Mucosa of rectum (tissue), 2 donors: Measurements from ENCODE around the gene HMGN3.
A peak's percentile ranks its signal among the peaks of the same experiment; 100 is the strongest.

Experiments used
- H3K27ac ChIP-seq, 2 donors: one replicate each; pipeline ENCODE4 v1.7.0; 2013; ENCODE audit warnings: inconsistent platforms in 2 of 2, low read depth in 2 of 2, low read length in 2 of 2
- H3K27me3 ChIP-seq, 2 donors: one replicate each; pipeline ENCODE4 v1.7.0; 2013; ENCODE audit warnings: low read length in 2 of 2; ENCODE audit not compliant: control insufficient read depth in 2 of 2, insufficient read depth in 2 of 2
- H3K36me3 ChIP-seq, 2 donors: one replicate each; pipeline ENCODE4 v1.7.0; 2013; ENCODE audit warnings: low read length in 2 of 2; ENCODE audit not compliant: control insufficient read depth in 2 of 2, insufficient read depth in 2 of 2
- H3K4me1 ChIP-seq, 2 donors: one replicate each; pipeline ENCODE4 v1.7.0; 2013; ENCODE audit warnings: low read length in 2 of 2, mild to moderate bottlenecking in 1 of 2; ENCODE audit not compliant: control insufficient read depth in 2 of 2, insufficient read depth in 2 of 2
- H3K4me3 ChIP-seq, 2 donors: one replicate each; pipeline ENCODE4 v1.7.0; 2013; ENCODE audit warnings: low read length in 2 of 2
- H3K9ac ChIP-seq, 2 donors: one replicate each; pipeline ENCODE4 v1.7.0; 2013; ENCODE audit warnings: low read length in 2 of 2, low read depth in 1 of 2, mild to moderate bottlenecking in 1 of 2
- H3K9me3 ChIP-seq, 2 donors: one replicate each; pipeline ENCODE4 v1.7.0; 2013; ENCODE audit warnings: low read length in 2 of 2; ENCODE audit not compliant: control insufficient read depth in 2 of 2
- donor health status: healthy.
- donor health status: Normal muscosa, but diverticular disease.

Gene HMGN3

GRCh38 chr6:79234150-79235022, at the start of gene HMGN3:
Gene HMGN3, minus strand, starts transcription at chr6:79234682.
- H3K27ac ChIP-seq: peak within 1 kb of the TSS; percentile 88 to 90
- H3K9me3 ChIP-seq: no peaks in the 10 kb centered on the region
- H3K4me1 ChIP-seq: no peaks in the 10 kb centered on the region
- peak within 1 kb of the TSS; percentile 84 to 89 for H3K9ac ChIP-seq
- peak within 1 kb of the TSS; percentile 76 to 93 for H3K4me3 ChIP-seq
- H3K36me3 ChIP-seq: no peaks in the 10 kb centered on the region
- H3K27me3 ChIP-seq: no peaks in the 10 kb centered on the region

- Histone ChIP-seq H3K4me3 (no peak overlapping the region), H3K27me3 (no peaks in the 10 kb centered on the region), H3K9me3 (no peaks in the 10 kb centered on the region), H3K9ac (no peak overlapping the region), H3K36me3 (no peaks in the 10 kb centered on the region), H3K27ac (no peak overlapping the region), H3K4me1 (no peaks in the 10 kb centered on the region)
Measured at GRCh38 chr6:79280756-79281155, 46.3 kb upstream of the HMGN3 start.

GRCh38 chr6:79277109-79277508, 42.6 kb upstream of the HMGN3 start:
- H3K27ac ChIP-seq: no peak overlapping the region
- no peaks in the 10 kb centered on the region for H3K27me3 ChIP-seq
- H3K4me1 ChIP-seq: no peaks in the 10 kb centered on the region
- no peak overlapping the region for H3K4me3 ChIP-seq
- H3K9ac ChIP-seq: no peak overlapping the region
- H3K36me3 ChIP-seq: no peaks in the 10 kb centered on the region
- H3K9me3 ChIP-seq: no peaks in the 10 kb centered on the region

- Histone ChIP-seq H3K27me3 (no peaks in the 10 kb centered on the region), H3K27ac (no peak overlapping the region), H3K9ac (no peak overlapping the region), H3K4me3 (no peak overlapping the region), H3K36me3 (no peaks in the 10 kb centered on the region), H3K4me1 (no peaks in the 10 kb centered on the region), H3K9me3 (no peaks in the 10 kb centered on the region)
Measured at GRCh38 chr6:79269877-79270276, 35.4 kb upstream of the HMGN3 start.

GRCh38 chr6:79267128-79267527, 32.6 kb upstream of the HMGN3 start:
- H3K36me3 ChIP-seq: no peaks in the 10 kb centered on the region
- no peaks in the 10 kb centered on the region for H3K9me3 ChIP-seq
- no peak overlapping the region for H3K9ac ChIP-seq
- no peak overlapping the region for H3K4me3 ChIP-seq
- no peak overlapping the region for H3K27ac ChIP-seq
- no peaks in the 10 kb centered on the region for H3K27me3 ChIP-seq
- H3K4me1 ChIP-seq: no peaks in the 10 kb centered on the region

- Histone ChIP-seq H3K27me3 (no peaks in the 10 kb centered on the region), H3K4me1 (no peaks in the 10 kb centered on the region), H3K36me3 (no peaks in the 10 kb centered on the region), H3K9ac (no peak overlapping the region), H3K4me3 (no peak overlapping the region), H3K27ac (no peak overlapping the region), H3K9me3 (no peaks in the 10 kb centered on the region)
Measured at GRCh38 chr6:79266051-79266450, 31.6 kb upstream of the HMGN3 start.

- H3K27me3 ChIP-seq: no peaks in the 10 kb centered on the region
- H3K4me1 ChIP-seq: no peaks in the 10 kb centered on the region
- no peak overlapping the region for H3K9ac ChIP-seq
- H3K9me3 ChIP-seq: no peaks in the 10 kb centered on the region
- no peaks in the 10 kb centered on the region for H3K36me3 ChIP-seq
- no peak overlapping the region for H3K4me3 ChIP-seq
- no peak overlapping the region for H3K27ac ChIP-seq
Measured at GRCh38 chr6:79263359-79263758, 28.9 kb upstream of the HMGN3 start.

GRCh38 chr6:79261666-79262065, 27.2 kb upstream of the HMGN3 start:
- H3K27me3 ChIP-seq: no peaks in the 10 kb centered on the region
- no peak overlapping the region for H3K9ac ChIP-seq
- no peaks in the 10 kb centered on the region for H3K9me3 ChIP-seq

GRCh38 chr6:79260772-79261171, 26.3 kb upstream of the HMGN3 start:
- Histone ChIP-seq H3K27ac (no peak overlapping the region), H3K9me3 (no peaks in the 10 kb centered on the region), H3K4me3 (no peak overlapping the region), H3K27me3 (no peaks in the 10 kb centered on the region), H3K36me3 (no peaks in the 10 kb centered on the region), H3K4me1 (no peaks in the 10 kb centered on the region), H3K9ac (no peak overlapping the region)

More at GRCh38 chr6:79261666-79262065, 27.2 kb upstream of the HMGN3 start:
- H3K4me1 ChIP-seq: no peaks in the 10 kb centered on the region
- no peaks in the 10 kb centered on the region for H3K36me3 ChIP-seq
- H3K27ac ChIP-seq: no peak overlapping the region
- no peak overlapping the region for H3K4me3 ChIP-seq

- no peaks in the 10 kb centered on the region for H3K4me1 ChIP-seq
- H3K4me3 ChIP-seq: no peak overlapping the region
- no peaks in the 10 kb centered on the region for H3K27me3 ChIP-seq
- no peaks in the 10 kb centered on the region for H3K9me3 ChIP-seq
- no peak overlapping the region for H3K9ac ChIP-seq
- H3K27ac ChIP-seq: no peak overlapping the region
- no peaks in the 10 kb centered on the region for H3K36me3 ChIP-seq
Measured at GRCh38 chr6:79257381-79258205, 23.1 kb upstream of the HMGN3 start.
